PC-3 (cell line): ENCODE results near the gene FAM162A.

ENCODE experiments used
- CTCF ChIP-seq: fragments of 300-600 bp; sonication (generic); conservative IDR thresholded peaks from 2 replicates; pipeline ENCODE4 v1.5.1; 2017; ENCODE audit warnings: antibody characterized with exemption, low read depth, mild to moderate bottlenecking, low read length
- EZH2 ChIP-seq: fragments of 300-600 bp; sonication (generic); IDR thresholded peaks from one replicate; pipeline ENCODE4 v1.6.1; 2017; ENCODE audit warnings: antibody characterized with exemption, mild to moderate bottlenecking, low read length; ENCODE audit not compliant: unreplicated experiment

- no peak for TF ChIP-seq CTCF
- TF ChIP-seq EZH2, result no peak
Observed at GRCh38 chr3:122414391-122414790, 30.4 kb downstream of the FAM162A start.
